AG09309 (cell line): ENCODE results near the gene CPA5.

ENCODE experiments used
- DNase-seq: peaks from one replicate; pipeline ENCODE4 v3.0.0-alpha.2; 2010; ENCODE audit warnings: low read depth
- H3K4me3 ChIP-seq: 2 replicates; pipeline ENCODE4 v1.5.1; 2011; ENCODE audit warnings: mild to moderate bottlenecking, low read depth, low read length, moderate library complexity; ENCODE audit not compliant: control insufficient read depth
- CTCF ChIP-seq: IDR thresholded peaks from 2 replicates; pipeline ENCODE4 v1.5.1; 2011; ENCODE audit warnings: mild to moderate bottlenecking, low read depth, low read length, inconsistent platforms; ENCODE audit not compliant: insufficient read depth, control insufficient read depth; ENCODE audit errors: missing control alignments

CPA5 gene

GRCh38 chr7:130400120-130400572 is 55.5 kb downstream of the CPA5 start:
- peak; percentile 94 for DNase-seq
- H3K4me3 ChIP-seq, result no peak overlapping the region

GRCh38 chr7:130401101-130401500 is 56.5 kb downstream of the CPA5 start:
- H3K4me3 ChIP-seq, result no peak overlapping the region
- TF ChIP-seq CTCF, result no peak
- no peak for DNase-seq

More at GRCh38 chr7:130400120-130400572, 55.5 kb downstream of the CPA5 start:
- no peak for TF ChIP-seq CTCF

- no peak overlapping the region for H3K4me3 ChIP-seq
- DNase-seq, result no peak
- TF ChIP-seq CTCF, result no peak
Observed at GRCh38 chr7:130401578-130401977, 57.0 kb downstream of the CPA5 start.

GRCh38 chr7:130405003-130405402 is 60.4 kb downstream of the CPA5 start:
- no peak overlapping the region for H3K4me3 ChIP-seq
- no peak for TF ChIP-seq CTCF
- DNase-seq, result no peak

- no peak overlapping the region for H3K4me3 ChIP-seq
- no peak for TF ChIP-seq CTCF
- DNase-seq, result no peak
Observed at GRCh38 chr7:130409067-130409711, 64.6 kb downstream of the CPA5 start.

GRCh38 chr7:130409712-130410072 is 65.1 kb downstream of the CPA5 start:
- no peak overlapping the region for H3K4me3 ChIP-seq
- TF ChIP-seq CTCF, result no peak

More at GRCh38 chr7:130409712-130410072, 65.1 kb downstream of the CPA5 start:
- DNase-seq, result no peak
